OCI-LY1 (cell line): ENCODE data around the gene CXCL5.
"Not testable (repeated sequence)": the region's sequence is repeated elsewhere in the genome, so short reads cannot be mapped to it uniquely, and the experiment has no call there.

Source experiments
- H2AFZ ChIP-seq: fragments of 200-600 bp; sonication (generic), shearing (Covaris generic); 2 replicates; pipeline ENCODE4 v1.6.0; 2014; ENCODE audit warnings: antibody characterized with exemption, mild to moderate bottlenecking, low read length
- H3F3A ChIP-seq: fragments of 200-600 bp; sonication (generic), shearing (Covaris generic); 2 replicates; pipeline ENCODE4 v1.6.0; 2014; ENCODE audit warnings: mild to moderate bottlenecking, antibody characterized with exemption, low read length, moderate library complexity; ENCODE audit not compliant: insufficient read depth
- H3K27ac ChIP-seq: fragments of 200-600 bp; sonication (generic); 2 replicates; pipeline ENCODE4 v1.5.1; 2014; ENCODE audit warnings: low read length, mixed run types, mild to moderate bottlenecking, low read depth; ENCODE audit not compliant: poor library complexity, severe bottlenecking
- H3K27me3 ChIP-seq: fragments of 200-600 bp; sonication (generic); 2 replicates; pipeline ENCODE4 v1.6.0; 2014; ENCODE audit warnings: antibody characterized with exemption, mild to moderate bottlenecking, low read length, moderate library complexity; ENCODE audit not compliant: insufficient read depth
- H3K36me3 ChIP-seq: fragments of 200-600 bp; sonication (generic); 2 replicates; pipeline ENCODE4 v1.6.1; 2014; ENCODE audit warnings: mild to moderate bottlenecking, antibody characterized with exemption, low read length, moderate library complexity, mixed read lengths; ENCODE audit not compliant: insufficient read depth
- H3K4me1 ChIP-seq: fragments of 200-600 bp; sonication (generic); 2 replicates; pipeline ENCODE4 v1.5.1; 2014; ENCODE audit warnings: mild to moderate bottlenecking, low read length, moderate library complexity; ENCODE audit not compliant: insufficient read depth, severe bottlenecking
- H3K4me2 ChIP-seq: fragments of 200-600 bp; sonication (generic), shearing (Covaris generic); 2 replicates; pipeline ENCODE4 v1.6.1; 2014; ENCODE audit warnings: low read length
- H3K4me3 ChIP-seq: fragments of 200-600 bp; sonication (generic); 2 replicates; pipeline ENCODE4 v1.5.1; 2014; ENCODE audit warnings: low read length, low read depth, mild to moderate bottlenecking, mixed read lengths; ENCODE audit not compliant: poor library complexity, severe bottlenecking
- H3K79me2 ChIP-seq: fragments of 200-600 bp; shearing (Covaris generic); 2 replicates; pipeline ENCODE4 v1.6.1; 2016; ENCODE audit warnings: mixed run types, low read length, mixed read lengths; ENCODE audit not compliant: insufficient read depth
- H3K9ac ChIP-seq: fragments of 200-600 bp; sonication (generic), shearing (Covaris generic); 2 replicates; pipeline ENCODE4 v1.6.1; 2014; ENCODE audit warnings: mild to moderate bottlenecking, low read length, mixed read lengths
- H3K9me2 ChIP-seq: fragments of 200-600 bp; sonication (generic), shearing (Covaris generic); 2 replicates; pipeline ENCODE4 v1.6.1; 2014; ENCODE audit warnings: low read depth, mild to moderate bottlenecking, low read length, mixed read lengths
- H3K9me3 ChIP-seq: fragments of 200-600 bp; shearing (Covaris generic); 2 replicates; pipeline ENCODE4 v1.6.1; 2014; ENCODE audit warnings: low read length, mixed read lengths
- H4K20me1 ChIP-seq: fragments of 200-600 bp; sonication (generic), shearing (Covaris generic); 2 replicates; pipeline ENCODE4 v1.6.0; 2016; ENCODE audit warnings: mild to moderate bottlenecking, low read length; ENCODE audit not compliant: insufficient read depth
- CTCF ChIP-seq: fragments of 200-600 bp; sonication (generic), shearing (Covaris generic); IDR thresholded peaks from 2 replicates; pipeline ENCODE4 v1.5.1; 2017; ENCODE audit warnings: mild to moderate bottlenecking, antibody characterized with exemption, low read length, moderate library complexity, mixed read lengths
- EZH2 ChIP-seq: fragments of 200-600 bp; sonication (generic), shearing (Covaris generic); IDR thresholded peaks from 2 replicates; pipeline ENCODE4 v1.8.0; 2017; ENCODE audit warnings: borderline replicate concordance, mixed run types, mild to moderate bottlenecking, antibody characterized with exemption, low read length, moderate library complexity, mixed read lengths

CXCL5 gene

GRCh38 chr4:73952352-73952751 is 46.1 kb downstream of the CXCL5 start:
- Histone ChIP-seq H3K9me3 (no peaks in the 10 kb centered on the region), H3K36me3 (no peaks in the 10 kb centered on the region), H3F3A (no peaks in the 10 kb centered on the region), H2AFZ (no peak overlapping the region), H3K4me1 (no peaks in the 10 kb centered on the region), H3K9me2 (no peaks in the 10 kb centered on the region), H3K4me2 (no peak overlapping the region), H3K27ac (no peak overlapping the region), H3K9ac (no peak overlapping the region), H3K4me3 (no peak overlapping the region), H4K20me1 (no peaks in the 10 kb centered on the region), H3K27me3 (no peaks in the 10 kb centered on the region), H3K79me2 (no peaks in the 10 kb centered on the region)
- TF ChIP-seq CTCF (no peak), EZH2 (no peak)

GRCh38 chr4:73950376-73950920 is 48.0 kb downstream of the CXCL5 start:
- H3K4me2 ChIP-seq, H3K9me3 ChIP-seq, H3K27me3 ChIP-seq, H3K27ac ChIP-seq, H4K20me1 ChIP-seq, H3K4me1 ChIP-seq, H2AFZ ChIP-seq, H3K9ac ChIP-seq, H3K4me3 ChIP-seq, H3K9me2 ChIP-seq, H3K36me3 ChIP-seq, H3K79me2 ChIP-seq, H3F3A ChIP-seq: not testable (repeated sequence)

- TF ChIP-seq CTCF (no peak), EZH2 (no peak)
- Histone ChIP-seq H3K27me3 (no peaks in the 10 kb centered on the region), H3K9me2 (no peaks in the 10 kb centered on the region), H3K4me2 (no peak overlapping the region), H3K4me3 (no peak overlapping the region), H3K9ac (no peak overlapping the region), H3K9me3 (no peaks in the 10 kb centered on the region), H3K36me3 (no peaks in the 10 kb centered on the region), H2AFZ (no peak overlapping the region), H3K27ac (no peak overlapping the region), H3K4me1 (no peaks in the 10 kb centered on the region), H3K79me2 (no peaks in the 10 kb centered on the region), H3F3A (no peaks in the 10 kb centered on the region), H4K20me1 (no peaks in the 10 kb centered on the region)
Observed at GRCh38 chr4:73948990-73949706, 49.3 kb downstream of the CXCL5 start.

GRCh38 chr4:73948291-73948690 is 50.2 kb downstream of the CXCL5 start:
- Histone ChIP-seq H3K4me2 (no peak overlapping the region), H3K27me3 (no peaks in the 10 kb centered on the region), H3K27ac (no peak overlapping the region), H3K9ac (no peak overlapping the region), H3K9me2 (no peaks in the 10 kb centered on the region), H3K4me3 (no peak overlapping the region), H2AFZ (no peak overlapping the region), H3K9me3 (no peaks in the 10 kb centered on the region), H3K36me3 (no peaks in the 10 kb centered on the region), H4K20me1 (no peaks in the 10 kb centered on the region), H3K4me1 (no peaks in the 10 kb centered on the region), H3K79me2 (no peaks in the 10 kb centered on the region), H3F3A (no peaks in the 10 kb centered on the region)
- TF ChIP-seq EZH2 = no peak
- TF ChIP-seq CTCF = no peak
